NT2/D1 (cell line): ENCODE data around the gene TMEM259.

Experiments
- SUZ12 ChIP-seq: IDR thresholded peaks from 2 replicates; pipeline ENCODE4 v1.6.1; 2011; ENCODE audit not compliant: insufficient read length, insufficient read depth; ENCODE audit errors: extremely low read depth
- YY1 ChIP-seq: IDR thresholded peaks from 2 replicates; pipeline ENCODE4 v1.6.1; 2011; ENCODE audit not compliant: insufficient read length, insufficient read depth
- ZNF274 ChIP-seq: IDR thresholded peaks from 2 replicates; pipeline ENCODE4 v1.6.1; 2011; ENCODE audit warnings: mild to moderate bottlenecking, low read depth, low read length

GRCh38 chr19:1000591-1001537 lies 20.1 kb downstream of the TMEM259 start:
- TF ChIP-seq ZNF274 (no peak), YY1 (no peak), SUZ12 (no peak)
